CD4-positive, CD25-positive, alpha-beta regulatory T cell (primary cell): Measurements from ENCODE around the gene FRMD3. TPM values are rescaled to one million over a fixed set of nuclear protein-coding genes. Genes with fewer than 3 reads are reported as not detected.

Experiments used
- ATAC-seq, 2 donors: fragments of 150-1000 bp; cut with Tn5 transposase; one replicate each; pipeline ENCODE4 v1.10.0; 2021; ENCODE audit warnings: low read depth in 2 of 2, moderate number of reproducible peaks in 2 of 2, moderate library complexity in 1 of 2
- DNase-seq, 3 donors: peaks; one replicate each; pipeline versions ENCODE4 v3.0.0 to v3.0.0-alpha.2; 2012 to 2022; ENCODE audit warnings: mixed read lengths in 1 of 3
- H3K27ac ChIP-seq: one replicate; pipeline ENCODE4 v1.7.0; 2013; ENCODE audit warnings: mild to moderate bottlenecking, low read length; ENCODE audit not compliant: insufficient read depth, poor library complexity, severe bottlenecking
- H3K27me3 ChIP-seq: one replicate; pipeline ENCODE4 v1.7.0; 2013; ENCODE audit warnings: low read length; ENCODE audit not compliant: control insufficient read depth, insufficient read depth
- H3K36me3 ChIP-seq: one replicate; pipeline ENCODE4 v1.7.0; 2013; ENCODE audit warnings: mild to moderate bottlenecking, low read length, moderate library complexity; ENCODE audit not compliant: control insufficient read depth, insufficient read depth
- H3K4me1 ChIP-seq: 2 replicates; pipeline ENCODE4 v1.7.0; 2013; ENCODE audit warnings: mild to moderate bottlenecking, low read length; ENCODE audit not compliant: insufficient read depth, control insufficient read depth, poor library complexity, severe bottlenecking
- H3K4me3 ChIP-seq: one replicate; pipeline ENCODE4 v1.7.0; 2013; ENCODE audit warnings: low read depth, mild to moderate bottlenecking, low read length, moderate library complexity
- H3K9me3 ChIP-seq, 2 experiments: 1 replicate in 1 of 2; 2 replicates in 1 of 2; pipeline ENCODE4 v1.7.0; 2013; ENCODE audit warnings: low read length in 2 of 2, mild to moderate bottlenecking in 1 of 2, moderate library complexity in 1 of 2; ENCODE audit not compliant: control insufficient read depth in 2 of 2
- H3K27ac Mint-ChIP-seq, 3 donors: one replicate each; pipeline ENCODE4 v1.8.0; 2020 to 2022; ENCODE audit warnings: mild to moderate bottlenecking in 3 of 3, mixed read lengths in 3 of 3, moderate library complexity in 2 of 3
- H3K27me3 Mint-ChIP-seq: one replicate; pipeline ENCODE4 v1.8.0; 2022; ENCODE audit warnings: mild to moderate bottlenecking, mixed read lengths
- H3K36me3 Mint-ChIP-seq: one replicate; pipeline ENCODE4 v1.8.0; 2020; ENCODE audit warnings: mixed read lengths
- H3K4me1 Mint-ChIP-seq, 4 donors: one replicate each; pipeline ENCODE4 v1.8.0; 2020 to 2022; ENCODE audit warnings: mixed read lengths in 4 of 4, mild to moderate bottlenecking in 1 of 4
- H3K4me3 Mint-ChIP-seq, 4 donors: one replicate each; pipeline ENCODE4 v1.8.0; 2020 to 2022; ENCODE audit warnings: mild to moderate bottlenecking in 4 of 4, mixed read lengths in 4 of 4, moderate library complexity in 3 of 4
- H3K9me3 Mint-ChIP-seq, 7 donors: one replicate each; pipeline ENCODE4 v1.8.0; 2020 to 2022; ENCODE audit warnings: mixed read lengths in 7 of 7, mild to moderate bottlenecking in 3 of 7, moderate library complexity in 2 of 7
- polyA plus RNA-seq, 4 donors: library from polyadenylated mRNA; unstranded; fragments of 300-500 nt; fragmentation: Illumina TruSeq; gene quantifications; one replicate each; pipeline ENCODE4 v1.2.3, GENCODE V29; 2021
- total RNA-seq: library from RNA; stranded (reverse); gene quantifications from one replicate; pipeline ENCODE4 v1.2.3, GENCODE V29; 2022

FRMD3 gene
- total and polyA plus RNA-seq, 5 donors from 2014 or later, result 0.25 to 2.8 TPM; not detected in 3

GRCh38 chr9:83313781-83314180 lies 224.4 kb downstream of the FRMD3 start:
- H3K4me3 ChIP-seq, result no peak overlapping the region
- ATAC-seq (no peak), DNase-seq (no peak)
- H3K4me1 ChIP-seq, result no peaks in the 10 kb centered on the region
- no peak overlapping the region for H3K27ac ChIP-seq
- no peaks in the 10 kb centered on the region for H3K9me3 ChIP-seq
- H3K4me3 Mint-ChIP-seq, result no peak overlapping the region
- no peaks in the 10 kb centered on the region for H3K4me1 Mint-ChIP-seq
- no peaks in the 10 kb centered on the region for H3K36me3 ChIP-seq
- H3K9me3 Mint-ChIP-seq, result peaks cover 0 to 2% (median 0%) of the 10 kb centered on the region in 7 donors
- no peaks in the 10 kb centered on the region for H3K36me3 Mint-ChIP-seq
- no peaks in the 10 kb centered on the region for H3K27me3 Mint-ChIP-seq
- H3K27me3 ChIP-seq, result no peaks in the 10 kb centered on the region
- H3K27ac Mint-ChIP-seq, result no peak overlapping the region

GRCh38 chr9:83312537-83312936 lies 225.7 kb downstream of the FRMD3 start:
- no peaks in the 10 kb centered on the region for H3K4me1 Mint-ChIP-seq
- peaks cover 0 to 2% (median 0%) of the 10 kb centered on the region in 7 donors for H3K9me3 Mint-ChIP-seq
- DNase-seq (no peak), ATAC-seq (no peak)
- Histone ChIP-seq H3K9me3 (no peaks in the 10 kb centered on the region), H3K4me1 (no peaks in the 10 kb centered on the region), H3K4me3 (no peak overlapping the region), H3K27me3 (no peaks in the 10 kb centered on the region), H3K36me3 (no peaks in the 10 kb centered on the region), H3K27ac (no peak overlapping the region)
- H3K27ac Mint-ChIP-seq, result no peak overlapping the region
- no peaks in the 10 kb centered on the region for H3K36me3 Mint-ChIP-seq
- no peak overlapping the region for H3K4me3 Mint-ChIP-seq
- H3K27me3 Mint-ChIP-seq, result no peaks in the 10 kb centered on the region

- Mint-ChIP-seq H3K27me3 (no peaks in the 10 kb centered on the region), H3K27ac (no peak overlapping the region), H3K4me3 (no peak overlapping the region), H3K9me3 (peaks cover 0 to 3% (median 0%) of the 10 kb centered on the region in 7 donors), H3K4me1 (no peaks in the 10 kb centered on the region), H3K36me3 (peaks cover 5% of the 10 kb centered on the region)
- H3K4me1 ChIP-seq, result no peaks in the 10 kb centered on the region
- ATAC-seq (no peak), DNase-seq (no peak)
- H3K4me3 ChIP-seq, result no peak overlapping the region
- no peaks in the 10 kb centered on the region for H3K9me3 ChIP-seq
- H3K27me3 ChIP-seq, result no peaks in the 10 kb centered on the region
- no peak overlapping the region for H3K27ac ChIP-seq
- no peaks in the 10 kb centered on the region for H3K36me3 ChIP-seq
Measured at GRCh38 chr9:83307066-83307724, 231.0 kb downstream of the FRMD3 start.

- H3K9me3 Mint-ChIP-seq, result peaks cover 0 to 3% (median 0%) of the 10 kb centered on the region in 7 donors
Measured at GRCh38 chr9:83304686-83305085, 233.5 kb downstream of the FRMD3 start.

GRCh38 chr9:83299571-83299970 lies 238.6 kb downstream of the FRMD3 start:
- ATAC-seq (no peak), DNase-seq (no peak)
- Histone ChIP-seq H3K36me3 (no peaks in the 10 kb centered on the region), H3K4me3 (no peak overlapping the region), H3K27ac (no peak overlapping the region), H3K9me3 (no peaks in the 10 kb centered on the region), H3K27me3 (no peaks in the 10 kb centered on the region), H3K4me1 (no peaks in the 10 kb centered on the region)
- no peak overlapping the region for H3K27ac Mint-ChIP-seq
- no peak overlapping the region for H3K4me3 Mint-ChIP-seq
- peaks cover 19% of the 10 kb centered on the region for H3K36me3 Mint-ChIP-seq
- no peaks in the 10 kb centered on the region for H3K4me1 Mint-ChIP-seq
- no peaks in the 10 kb centered on the region for H3K27me3 Mint-ChIP-seq
- H3K9me3 Mint-ChIP-seq, result peaks cover 0 to 4% (median 0%) of the 10 kb centered on the region in 7 donors

More at GRCh38 chr9:83304686-83305085, 233.5 kb downstream of the FRMD3 start:
- Histone ChIP-seq H3K4me3 (no peak overlapping the region), H3K9me3 (no peaks in the 10 kb centered on the region), H3K27me3 (no peaks in the 10 kb centered on the region), H3K36me3 (no peaks in the 10 kb centered on the region), H3K4me1 (no peaks in the 10 kb centered on the region), H3K27ac (no peak overlapping the region)
- DNase-seq, result no peak
- H3K4me1 Mint-ChIP-seq, result no peaks in the 10 kb centered on the region
- no peaks in the 10 kb centered on the region for H3K27me3 Mint-ChIP-seq
- H3K36me3 Mint-ChIP-seq, result peaks cover 5% of the 10 kb centered on the region
- H3K4me3 Mint-ChIP-seq, result no peak overlapping the region
- no peak overlapping the region for H3K27ac Mint-ChIP-seq
- no peak for ATAC-seq

DNA sequence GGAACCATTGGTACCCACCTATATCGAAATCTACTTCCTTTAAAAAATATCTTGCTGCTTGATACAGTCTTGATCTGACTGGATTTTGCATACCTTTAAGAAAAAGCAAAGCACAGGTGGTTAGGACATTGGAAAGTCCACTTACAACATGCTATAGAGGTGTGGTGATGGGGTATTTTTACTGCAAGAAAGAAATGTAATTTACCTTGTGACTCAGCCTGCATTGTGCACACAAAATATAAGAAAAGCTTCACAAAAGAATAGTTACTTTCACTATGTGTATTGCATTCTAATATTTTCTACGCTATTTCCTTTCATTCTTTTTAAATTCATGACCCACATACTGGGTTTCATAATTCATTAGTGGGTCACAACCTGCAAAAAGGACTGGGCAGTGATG lies 239.1 kb downstream of the FRMD3 start:
- H3K4me3 ChIP-seq, result no peak overlapping the region
- no peak overlapping the region for H3K27ac ChIP-seq
- DNase-seq (no peak), ATAC-seq (no peak)
- Mint-ChIP-seq H3K4me1 (no peaks in the 10 kb centered on the region), H3K9me3 (peaks cover 0 to 4% (median 0%) of the 10 kb centered on the region in 7 donors), H3K36me3 (peaks cover 19% of the 10 kb centered on the region), H3K27me3 (no peaks in the 10 kb centered on the region), H3K27ac (peak overlapping the region in 1 of 3 donors; percentile 50), H3K4me3 (no peak overlapping the region)
- H3K4me1 ChIP-seq, result no peaks in the 10 kb centered on the region
- no peaks in the 10 kb centered on the region for H3K27me3 ChIP-seq
- H3K9me3 ChIP-seq, result no peaks in the 10 kb centered on the region
- no peaks in the 10 kb centered on the region for H3K36me3 ChIP-seq

GRCh38 chr9:83296123-83296522 lies 242.1 kb downstream of the FRMD3 start:
- peaks cover 19% of the 10 kb centered on the region for H3K36me3 Mint-ChIP-seq
- no peaks in the 10 kb centered on the region for H3K9me3 ChIP-seq
- no peaks in the 10 kb centered on the region for H3K4me1 ChIP-seq
- no peak overlapping the region for H3K4me3 Mint-ChIP-seq
- no peaks in the 10 kb centered on the region for H3K36me3 ChIP-seq
- no peaks in the 10 kb centered on the region for H3K27me3 ChIP-seq
- no peak for ATAC-seq
- H3K4me3 ChIP-seq, result no peak overlapping the region
- H3K9me3 Mint-ChIP-seq, result peaks cover 0 to 5% (median 0%) of the 10 kb centered on the region in 7 donors
- H3K27ac ChIP-seq, result no peak overlapping the region
- H3K4me1 Mint-ChIP-seq, result no peaks in the 10 kb centered on the region
- no peaks in the 10 kb centered on the region for H3K27me3 Mint-ChIP-seq
- no peak for DNase-seq
- H3K27ac Mint-ChIP-seq, result no peak overlapping the region

GRCh38 chr9:83294816-83295215 lies 243.4 kb downstream of the FRMD3 start:
- H3K4me3 ChIP-seq, result no peak overlapping the region
- H3K9me3 Mint-ChIP-seq, result peaks cover 0 to 6% (median 0%) of the 10 kb centered on the region in 7 donors
- H3K4me1 Mint-ChIP-seq, result no peaks in the 10 kb centered on the region
- H3K4me1 ChIP-seq, result no peaks in the 10 kb centered on the region
- H3K4me3 Mint-ChIP-seq, result no peak overlapping the region
- H3K9me3 ChIP-seq, result no peaks in the 10 kb centered on the region
- no peak overlapping the region for H3K27ac ChIP-seq
- ATAC-seq (no peak), DNase-seq (no peak)
- H3K27ac Mint-ChIP-seq, result no peak overlapping the region
- H3K36me3 Mint-ChIP-seq, result peaks cover 19% of the 10 kb centered on the region
- no peaks in the 10 kb centered on the region for H3K27me3 ChIP-seq
- no peaks in the 10 kb centered on the region for H3K36me3 ChIP-seq
- no peaks in the 10 kb centered on the region for H3K27me3 Mint-ChIP-seq
